ENCODE measurements around the gene PEX14.

Gene PEX14

DNA sequence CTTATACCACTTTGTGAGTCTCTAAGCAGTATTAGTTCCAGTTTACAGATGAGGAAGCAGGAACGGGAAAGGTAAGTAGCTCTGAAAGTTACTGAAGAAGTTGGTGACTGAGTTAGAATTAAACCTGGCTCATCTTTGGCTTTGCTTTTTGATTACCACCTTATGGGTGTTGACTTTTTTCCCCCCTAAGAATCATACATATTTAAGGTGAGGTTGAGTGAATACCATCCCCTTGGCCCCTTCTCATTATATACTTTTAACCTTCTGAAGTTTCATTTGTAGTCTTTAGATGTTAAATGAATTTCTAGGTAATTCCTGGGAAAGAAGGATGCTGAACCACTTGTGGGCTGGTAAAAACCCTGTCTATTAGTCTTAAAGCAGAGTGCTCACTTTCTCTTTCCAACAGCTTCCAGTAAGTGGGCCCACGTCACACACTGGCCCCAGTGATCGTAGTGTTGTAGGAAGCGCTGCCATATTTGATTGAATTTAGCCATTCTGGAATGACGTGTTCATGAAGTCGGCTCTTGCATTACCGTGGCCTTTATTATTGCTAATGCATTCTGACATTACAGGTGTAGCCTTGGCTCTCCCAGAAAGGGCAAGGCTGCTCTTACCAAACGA is 46.9 kb downstream of the PEX14 start:
- DNase-seq = no peak

DNA sequence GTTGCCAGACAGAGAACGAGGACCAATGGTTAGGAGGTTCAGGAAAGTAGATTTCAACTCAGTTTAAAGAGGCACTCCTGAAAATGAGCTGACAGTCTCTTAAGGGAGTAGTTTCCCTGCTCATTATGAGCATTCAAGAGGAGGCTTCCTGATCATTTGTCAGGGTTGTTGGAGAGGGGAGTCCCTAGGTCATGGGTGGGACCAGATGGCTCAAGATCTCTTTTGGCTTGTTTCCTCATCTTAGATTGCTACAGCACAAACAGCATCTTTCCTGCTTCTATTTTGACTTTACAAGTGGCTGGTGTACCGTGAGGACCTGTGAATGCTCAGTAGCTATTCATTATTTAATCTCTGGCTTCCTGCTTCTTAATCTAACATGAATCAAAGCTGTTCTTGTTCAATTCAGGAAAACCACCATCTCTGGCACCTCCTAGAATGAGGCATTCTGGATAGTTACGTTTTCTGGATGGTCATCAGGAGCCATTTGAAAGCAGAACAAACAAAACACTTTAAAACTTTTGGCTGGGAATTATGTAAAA is 47.6 kb downstream of the PEX14 start:
- peak in 1 of 2 experiments; percentile 41 for DNase-seq

DNA sequence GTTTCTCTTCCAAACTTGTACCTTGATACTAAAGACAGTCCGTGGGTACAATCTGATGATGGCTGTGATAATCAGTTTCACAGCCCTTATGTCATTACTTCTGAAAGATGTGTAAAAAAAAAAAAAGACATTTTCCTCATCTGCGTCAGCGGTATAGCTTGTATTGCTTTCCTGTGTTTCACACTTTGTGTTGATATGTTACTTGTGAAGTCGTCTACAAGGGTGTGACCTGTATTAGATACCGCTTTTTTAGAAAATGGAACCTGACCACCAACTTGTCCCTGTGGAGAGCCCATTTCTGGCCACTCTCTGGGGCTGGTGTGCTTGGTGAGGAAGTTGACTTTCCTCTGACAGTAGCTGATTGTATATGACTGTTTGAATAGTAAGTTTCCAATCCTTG is 50.5 kb downstream of the PEX14 start:
- DNase-seq = no peak

DNA sequence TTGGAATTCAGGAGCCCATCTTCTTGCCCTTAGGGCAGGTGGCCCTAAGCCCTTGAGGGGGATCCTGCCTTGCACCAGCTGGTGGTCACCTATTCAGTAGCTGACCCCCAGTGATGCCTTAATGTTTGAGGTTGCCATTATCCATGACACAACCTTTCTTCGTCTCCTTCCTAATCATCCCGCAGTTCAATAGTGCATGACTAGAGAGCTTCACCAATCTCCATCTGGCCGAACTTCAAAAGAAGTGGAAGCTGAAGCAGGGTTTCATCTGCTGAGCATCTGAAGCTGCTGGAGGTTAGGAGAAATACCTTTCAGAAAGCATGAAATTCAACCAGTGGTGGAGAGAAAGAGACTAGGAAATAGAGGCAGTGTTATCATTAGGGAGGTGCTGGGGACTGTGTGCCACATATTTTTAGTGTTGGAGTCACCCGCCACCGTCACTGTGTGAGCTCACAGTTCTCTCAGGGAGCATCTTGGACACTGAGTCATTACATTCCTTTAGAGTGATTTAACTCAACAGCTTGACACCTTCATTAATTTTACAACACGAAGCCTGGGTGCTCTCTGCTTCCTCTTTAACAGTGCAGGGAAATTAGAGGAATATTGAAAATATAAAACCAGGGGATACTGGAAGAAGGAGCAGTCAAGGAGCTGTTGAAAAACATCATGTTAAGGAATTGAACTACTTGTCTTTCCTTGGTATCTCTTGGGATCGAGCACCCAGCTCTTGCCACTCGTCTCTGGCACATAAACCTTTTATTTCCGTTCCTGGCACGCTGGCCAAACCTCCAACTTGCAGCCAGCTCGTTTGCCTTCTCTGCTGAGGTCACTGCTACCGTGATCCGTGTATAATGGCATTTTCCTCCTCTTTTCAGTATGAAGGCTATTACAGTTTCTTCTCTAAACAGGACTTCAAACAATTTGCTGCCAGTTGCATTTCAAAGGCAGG is 53.6 kb downstream of the PEX14 start:
- DNase-seq = no peak

DNA sequence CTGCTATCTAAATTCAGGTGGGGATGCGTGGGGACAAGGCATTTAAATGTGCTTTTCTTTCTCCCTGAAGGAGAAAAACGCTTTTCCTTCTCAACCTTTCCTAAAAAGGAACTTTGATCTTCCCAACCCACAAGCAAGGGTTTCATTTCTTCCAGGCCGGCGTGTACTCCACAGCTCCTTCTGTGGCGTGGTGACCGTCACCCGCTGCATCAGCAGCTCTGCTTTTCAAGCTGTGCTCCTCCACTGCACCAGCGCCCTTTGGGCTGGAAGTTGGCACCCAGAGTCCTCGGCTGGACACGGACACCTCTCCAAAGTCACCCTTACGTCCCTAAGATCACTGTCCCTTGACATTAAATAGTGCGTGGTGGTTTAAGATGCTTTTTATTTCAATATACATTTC is 54.3 kb downstream of the PEX14 start:
- no peak for DNase-seq

DNA sequence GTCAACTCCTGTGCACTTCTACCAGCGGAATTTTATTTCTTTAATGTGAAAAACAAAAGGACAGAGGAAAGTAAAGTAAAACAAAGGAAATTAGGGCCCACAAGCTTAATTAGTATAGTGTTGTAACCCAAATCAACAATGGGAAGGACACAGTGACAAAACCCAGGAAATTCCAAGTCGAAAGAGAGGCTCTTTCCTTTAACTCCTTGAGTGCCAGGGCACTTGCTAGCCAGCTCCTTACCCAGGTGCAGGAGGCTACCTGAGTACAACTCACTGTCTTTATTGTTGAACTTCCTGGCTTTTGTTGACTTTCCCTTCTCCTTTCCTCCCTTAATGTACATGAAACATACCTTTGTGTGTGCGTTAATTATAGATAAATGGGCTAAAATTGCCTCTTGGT is 55.0 kb downstream of the PEX14 start:
- no peak for DNase-seq

DNA sequence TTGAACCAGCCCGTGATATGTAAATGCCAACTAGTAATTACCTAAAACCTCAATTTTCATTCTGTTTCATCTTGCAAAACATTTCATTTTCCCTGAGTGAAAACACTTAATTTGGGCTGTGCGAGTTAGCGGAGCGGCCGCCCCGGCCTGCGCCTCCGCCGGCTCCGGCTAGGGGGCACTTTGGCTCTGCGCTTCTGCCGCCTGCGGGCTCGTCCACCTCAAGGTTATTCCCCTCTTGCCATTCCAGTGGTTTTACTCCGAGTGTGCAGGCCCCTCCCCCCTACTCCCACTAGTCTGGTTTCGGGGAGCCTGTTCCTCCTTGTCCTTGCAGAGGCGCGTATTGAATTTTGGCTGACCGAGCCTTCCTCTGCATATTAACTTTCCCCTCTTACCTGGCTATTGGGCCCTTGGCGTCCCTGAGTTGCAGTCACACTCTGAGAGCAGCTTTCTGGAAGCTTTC is 55.6 kb downstream of the PEX14 start:
- DNase-seq = peak in 1 of 2 experiments; percentile 34

DNA sequence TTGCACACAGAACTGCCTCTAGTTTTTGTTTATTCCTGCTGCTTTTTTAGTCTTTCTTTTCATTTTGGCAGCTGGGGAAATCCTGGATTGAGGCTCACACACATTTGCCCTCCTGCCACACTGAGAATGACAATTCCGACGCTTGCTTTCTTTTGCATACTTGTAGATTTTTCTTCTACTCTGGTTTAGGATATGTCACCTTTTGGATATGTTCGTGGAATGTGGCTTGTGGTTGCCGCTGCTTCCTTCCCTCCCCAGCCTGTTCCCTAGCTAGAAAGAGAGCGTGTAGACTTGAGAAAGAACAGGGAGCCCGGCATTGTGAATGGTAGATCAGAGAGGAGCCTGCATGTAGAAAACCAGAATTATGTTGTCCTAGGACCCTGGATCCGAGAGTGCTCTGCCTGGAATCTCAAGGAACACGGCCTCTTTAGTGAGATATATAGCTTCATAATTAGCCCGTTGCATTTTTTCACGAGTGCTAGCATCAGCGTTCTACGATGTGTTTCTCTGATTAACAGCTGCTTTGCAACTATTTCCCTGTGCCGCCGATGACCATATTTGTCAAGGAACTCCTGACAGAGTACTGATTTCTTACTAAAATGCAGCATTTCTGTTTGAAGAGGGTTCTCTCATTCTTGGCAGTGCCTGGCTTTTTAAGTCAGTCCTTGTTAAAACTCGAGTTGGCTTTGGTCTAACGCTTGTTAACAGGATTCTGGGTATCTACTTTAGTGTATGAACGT is 56.2 kb downstream of the PEX14 start:
- DNase-seq = no peak

DNA sequence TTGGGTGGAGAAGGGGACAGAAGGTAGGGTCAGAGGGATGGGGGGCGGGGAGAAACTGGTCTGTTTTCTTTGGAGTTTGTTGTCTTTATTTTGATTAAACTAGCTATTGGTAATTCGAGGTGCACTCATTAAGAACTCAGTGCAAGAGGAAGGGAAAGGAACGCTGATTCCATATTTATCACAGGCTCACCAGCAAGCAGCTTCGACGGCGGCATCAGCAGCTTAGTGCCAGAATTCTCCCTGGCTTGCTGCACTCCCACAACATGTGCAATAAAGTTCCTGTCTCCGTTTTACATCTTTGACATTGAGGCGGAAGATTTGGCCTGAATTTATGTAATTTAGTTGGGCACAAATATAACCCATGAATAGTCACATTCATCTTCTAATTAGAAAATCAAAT is 57.6 kb downstream of the PEX14 start:
- no peak for DNase-seq

DNA sequence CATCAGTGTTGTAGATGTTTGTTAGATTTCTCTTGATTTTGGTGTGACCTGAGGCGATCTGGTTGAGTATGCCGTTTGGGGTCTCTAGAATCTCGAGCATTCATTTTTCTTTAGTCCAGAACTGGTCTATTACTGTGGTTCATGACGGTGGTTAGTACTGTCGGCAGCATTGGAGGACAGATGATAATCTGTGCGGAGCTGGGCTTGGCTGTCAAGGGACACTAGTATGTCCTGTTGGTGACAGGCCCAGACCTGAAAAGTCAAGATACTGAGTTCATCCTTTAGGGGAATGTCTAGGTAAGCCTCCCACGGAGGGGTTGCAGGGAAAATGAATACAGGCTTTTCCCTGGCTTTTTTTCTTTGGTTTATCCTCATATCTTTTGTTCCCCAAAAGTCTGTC is 59.8 kb downstream of the PEX14 start:
- DNase-seq = no peak

DNA sequence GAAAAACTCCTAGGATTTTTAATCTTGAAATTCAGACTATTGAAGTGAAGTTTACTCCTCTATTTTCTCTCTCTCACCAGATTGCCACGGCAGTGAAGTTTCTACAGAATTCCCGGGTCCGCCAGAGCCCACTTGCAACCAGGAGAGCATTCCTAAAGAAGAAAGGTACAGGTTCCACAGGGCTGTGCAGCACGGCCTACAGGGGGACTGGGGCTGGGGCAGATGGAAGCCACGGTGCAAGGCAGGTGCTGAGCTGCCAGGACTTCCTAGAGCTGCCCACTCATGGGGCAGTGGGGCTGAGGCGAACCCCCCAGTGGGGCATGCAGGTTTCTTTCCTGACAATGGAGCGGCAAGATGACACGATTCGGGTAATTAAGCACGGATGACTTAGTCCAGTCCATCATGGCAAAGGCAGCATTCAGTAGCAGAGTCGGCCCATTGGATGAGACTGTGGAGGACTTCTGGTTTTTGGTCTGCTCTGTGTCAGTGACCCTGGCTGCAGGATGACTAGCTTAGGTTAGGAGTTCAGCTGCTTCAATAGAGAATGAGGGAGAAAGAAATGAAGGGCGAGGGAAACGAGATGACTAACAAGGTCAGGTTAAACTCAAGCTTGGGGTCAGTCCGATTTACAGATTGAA is 61.5 kb downstream of the PEX14 start:
- no peak for DNase-seq

DNA sequence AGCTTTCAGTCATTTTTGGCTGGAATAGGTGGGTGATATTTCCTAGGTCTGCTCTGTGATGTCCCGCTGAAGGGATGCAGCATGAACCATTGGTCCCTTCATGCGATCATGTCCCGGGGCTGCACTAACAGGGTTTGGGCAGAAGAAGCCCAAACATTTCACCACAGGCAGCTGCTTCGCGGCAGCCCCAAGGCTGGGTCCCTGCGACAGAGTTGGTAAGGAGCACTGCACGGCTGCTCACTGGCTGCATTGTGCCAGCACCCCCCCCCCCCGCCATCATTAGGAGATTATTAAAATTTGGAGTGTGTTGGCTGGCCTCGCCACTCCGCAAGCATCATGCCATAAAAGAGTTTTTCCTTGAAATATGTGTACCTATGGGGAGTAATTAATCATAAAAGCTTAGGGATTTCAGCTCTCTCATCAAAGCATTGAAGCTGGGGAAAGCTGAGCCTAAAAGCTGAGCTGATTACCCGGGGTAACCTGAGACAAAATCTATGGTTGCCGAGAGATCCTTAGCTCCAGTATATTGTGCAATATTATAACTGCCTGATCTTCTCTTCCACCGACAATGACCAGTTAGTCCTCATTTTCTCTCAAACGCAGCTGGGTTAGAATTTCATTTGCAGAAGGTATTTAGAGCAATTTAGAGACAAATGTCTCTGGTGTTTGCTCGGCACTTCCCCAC is 62.5 kb downstream of the PEX14 start:
- DNase-seq = peak; percentile 69 to 71

DNA sequence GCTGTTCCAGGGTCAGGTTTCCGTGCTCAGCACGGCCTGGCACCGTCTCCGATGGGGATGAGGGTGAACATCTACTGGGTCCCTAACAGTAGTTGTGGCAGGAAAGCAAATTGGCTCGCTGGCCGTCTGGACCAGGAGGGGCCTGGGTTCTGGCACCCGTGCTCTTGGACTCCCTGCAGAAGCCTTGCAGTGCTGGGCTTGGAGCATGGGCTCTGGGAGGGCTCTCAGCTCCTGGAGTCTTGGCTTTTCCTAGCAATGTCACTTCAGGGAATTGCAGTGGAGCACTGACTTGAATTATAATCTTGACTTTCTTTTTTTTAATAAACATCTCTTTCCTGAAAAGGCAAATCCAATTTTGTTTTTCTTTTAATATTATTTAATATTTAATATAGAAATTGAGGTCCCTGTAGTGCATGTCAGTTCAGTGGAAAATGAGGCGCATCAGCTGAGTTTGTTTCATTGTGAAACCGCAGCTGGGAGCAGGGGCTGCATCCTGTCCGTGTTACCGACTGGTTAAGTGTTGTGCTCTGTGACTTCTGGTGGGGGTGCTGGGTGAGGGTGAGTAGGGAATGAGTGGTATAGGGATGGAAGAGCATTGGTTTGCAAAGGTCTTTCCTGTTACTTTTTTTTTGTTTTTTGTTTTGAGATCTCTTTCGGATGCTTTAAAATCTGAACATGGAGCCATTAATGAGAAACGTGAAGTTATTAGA is 64.1 kb downstream of the PEX14 start:
- no peak for DNase-seq

DNA sequence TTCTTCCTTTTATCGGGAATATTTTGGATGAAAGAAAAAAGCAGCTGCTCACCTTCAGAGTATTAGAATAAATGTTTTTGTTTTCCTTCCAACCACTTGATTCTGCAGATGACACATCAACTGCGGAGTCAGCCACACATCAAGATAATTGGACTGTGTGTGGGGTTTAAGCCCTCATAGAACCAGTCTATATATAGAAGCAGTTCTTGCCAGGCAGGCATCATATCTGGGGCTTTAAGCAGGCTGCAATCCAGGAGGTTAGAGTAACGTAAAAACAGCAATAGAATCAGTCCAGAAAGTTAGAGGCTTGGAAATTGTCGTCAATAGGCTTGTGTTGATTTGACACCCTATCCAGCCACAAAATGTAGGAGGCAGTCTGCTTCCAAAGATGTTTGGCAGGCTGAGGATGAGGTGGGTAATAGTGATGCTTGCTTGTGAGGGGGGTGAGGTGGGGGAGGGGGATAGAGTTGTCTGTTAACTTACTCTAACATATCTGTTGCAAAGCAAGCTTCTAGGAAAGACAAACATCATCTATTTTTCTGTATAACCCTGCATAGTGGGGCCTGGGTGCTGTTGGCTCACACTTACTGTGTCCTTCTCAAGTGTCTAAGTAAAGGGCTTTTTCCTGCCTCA is 64.8 kb downstream of the PEX14 start:
- no peak for DNase-seq

DNA sequence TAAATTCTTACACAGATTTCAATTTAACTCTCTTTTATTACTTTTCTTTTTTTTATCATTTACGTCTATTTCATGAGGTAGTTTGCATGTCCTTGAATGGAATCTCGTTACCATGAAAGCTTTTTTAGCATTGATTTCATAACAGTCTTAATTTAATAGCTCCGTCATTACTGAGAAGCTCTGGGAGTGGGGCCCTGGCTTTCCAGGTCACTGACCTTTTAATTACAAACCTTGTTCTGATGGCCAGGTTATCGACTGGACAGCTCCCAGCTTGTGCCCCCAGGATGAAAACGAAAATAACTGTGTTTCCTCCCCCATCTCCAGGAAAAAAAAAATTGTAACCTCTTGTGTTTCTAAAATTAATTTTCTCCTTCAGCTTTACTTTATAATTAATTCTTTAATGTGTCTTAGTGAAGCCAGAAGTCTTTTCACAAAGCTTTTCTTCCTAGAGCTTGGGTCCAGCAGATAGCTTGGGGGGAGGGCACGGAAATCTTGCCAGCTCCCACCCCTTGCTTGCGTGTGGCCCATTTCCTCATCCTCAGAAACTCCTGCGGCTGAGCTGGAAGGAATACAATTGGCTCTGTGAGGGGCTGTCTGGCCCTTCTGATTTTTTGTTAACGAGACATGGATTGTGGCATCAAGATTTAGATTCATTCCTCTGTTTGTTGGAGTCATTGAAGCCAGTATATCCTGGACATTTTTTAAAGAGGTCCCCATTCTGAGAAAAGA is 65.7 kb downstream of the PEX14 start:
- DNase-seq = no peak

DNA sequence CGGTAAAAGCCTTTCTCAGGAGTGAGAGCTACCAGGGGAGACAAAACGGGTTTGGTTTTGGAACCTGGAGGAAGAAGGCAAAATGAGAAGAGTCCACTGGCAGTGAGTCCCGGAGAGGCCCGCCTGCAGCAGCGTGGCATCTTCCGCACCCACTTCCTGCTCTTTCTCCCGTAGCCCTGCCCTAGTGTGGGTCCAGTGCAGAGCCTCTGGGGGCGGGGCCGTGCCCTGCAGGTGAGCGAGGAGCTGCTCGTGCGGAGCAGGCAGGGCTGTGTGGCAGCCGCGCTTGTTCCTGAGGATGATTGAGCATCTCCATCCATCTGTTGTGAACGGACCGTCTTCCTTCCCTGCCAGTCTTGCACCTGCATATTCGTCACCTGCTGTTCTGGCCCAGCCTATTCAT is 66.5 kb downstream of the PEX14 start:
- peak; percentile 66 to 76 for DNase-seq

DNA sequence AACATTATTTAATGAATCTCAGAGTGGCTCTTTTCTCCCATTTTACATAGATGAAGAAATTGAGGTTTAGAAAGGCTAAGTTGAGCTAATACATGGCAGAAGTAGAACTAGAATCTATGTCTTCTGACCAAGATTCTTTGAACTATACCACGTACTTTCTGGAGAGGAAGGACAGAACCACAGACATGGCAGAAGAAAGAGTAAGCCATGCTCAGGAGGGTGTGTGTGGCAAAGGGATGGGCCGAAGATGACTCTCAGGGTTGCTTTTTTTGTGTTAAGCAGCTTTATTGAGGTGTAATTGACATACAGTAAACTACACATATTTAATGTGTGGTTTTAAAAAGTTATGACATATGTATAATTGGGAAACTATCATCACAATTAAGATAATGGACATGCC is 69.5 kb downstream of the PEX14 start:
- no peak for DNase-seq

DNA sequence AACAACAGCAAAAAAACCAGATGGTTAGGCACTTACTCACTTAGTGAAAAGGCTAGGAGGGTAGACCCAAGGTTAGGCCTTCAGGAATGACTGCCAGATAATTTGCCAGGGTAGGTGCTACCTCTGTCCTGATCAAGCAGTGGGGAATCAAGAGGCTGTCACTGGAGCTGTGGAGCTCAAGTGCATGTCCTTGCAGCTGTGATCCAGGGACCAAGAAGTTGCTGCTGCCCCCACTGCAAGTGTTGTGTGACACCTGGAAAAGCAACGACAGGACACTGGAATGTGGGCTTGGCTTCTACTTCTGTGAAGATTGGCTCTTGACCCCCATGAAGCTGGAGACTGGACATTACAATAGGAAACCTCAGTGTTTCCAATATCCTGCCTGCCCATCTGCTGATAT is 72.1 kb downstream of the PEX14 start:
- no peak for DNase-seq

DNA sequence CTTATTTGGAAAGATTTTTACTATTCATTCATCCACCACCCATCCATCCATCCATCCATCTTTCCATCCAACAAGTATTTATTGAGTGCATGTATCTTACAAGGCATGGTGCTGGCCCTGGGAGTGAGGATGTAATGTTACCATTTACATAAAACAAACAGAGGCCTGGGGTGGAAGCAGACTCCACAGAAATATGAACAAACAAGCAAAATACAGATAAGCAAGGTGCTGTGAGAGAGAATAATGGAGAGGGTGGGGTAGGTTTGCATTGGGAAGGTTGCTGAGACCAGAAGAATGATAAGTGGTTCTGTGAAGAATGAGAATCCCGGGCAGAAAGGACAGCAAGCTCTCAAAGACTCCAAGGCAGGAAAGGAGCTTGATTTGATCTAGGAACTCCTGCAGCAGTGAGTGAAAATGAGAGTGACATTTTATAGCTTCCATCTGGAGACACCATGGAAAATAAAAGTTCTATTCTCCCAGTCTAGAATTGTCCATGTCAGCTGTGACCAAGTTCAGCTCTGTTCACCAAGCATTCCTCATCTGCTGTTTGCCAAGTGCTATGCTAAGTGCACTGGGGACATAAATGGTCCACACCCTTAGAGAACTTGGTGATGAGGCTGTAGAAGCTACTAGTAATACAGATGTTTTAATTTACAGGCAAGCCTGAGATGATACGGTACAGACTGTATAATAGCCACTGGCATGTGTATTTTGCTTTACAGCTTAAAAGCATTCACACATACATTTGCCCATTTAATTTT is 75.3 kb downstream of the PEX14 start:
- peak in 1 of 2 experiments; percentile 10 for DNase-seq

All from NCI-H187 (cell line).